Measurements from ENCODE around the gene C6. TPM values are rescaled to one million over a fixed set of nuclear protein-coding genes. Genes with fewer than 3 reads are reported as not detected.
A peak's percentile ranks its signal among the peaks of the same experiment; 100 is the strongest.

C6 gene
- total RNA-seq (2021) (not detected in 2 replicates), Bru-seq, nascent RNA (percentile 2 among the genes with signal in this experiment), BruChase-seq, experiment 1, labeled RNA remaining after a 2-hour chase (percentile 1 among the genes with signal in this experiment), BruChase-seq, experiment 2, labeled RNA remaining after a 6-hour chase (percentile 1 among the genes with signal in this experiment)
- long read RNA-seq = 0 reads

GRCh38 chr5:41213340-41213739, at the start of gene C6:
C6 (minus strand) TSS chr5:41213532; CDS start chr5:41203230, 10,302 bp downstream.
- H3K4me1 ChIP-seq (replicated peaks; ENCODE audit: insufficient read depth) = no peaks in the 10 kb centered on the region
- no peaks in the 10 kb centered on the region for H3K27me3 ChIP-seq (ENCODE audit: insufficient read depth, low read depth)
- no peak for DNase-seq
- ChIA-PET POLR2A (ENCODE audit: unreplicated experiment) (no interaction called here), CTCF (no interaction called here)
- H2AFZ ChIP-seq = no peak within 1 kb of the TSS
- H3K9me3 ChIP-seq (ENCODE audit: insufficient read depth, low read depth) = no peaks in the 10 kb centered on the region
- no peak within 1 kb of the TSS for H3K4me2 ChIP-seq
- H3K36me3 ChIP-seq (ENCODE audit: low read depth) = no peaks in the 10 kb centered on the region
- no peaks in the 10 kb centered on the region for H3K9me2 ChIP-seq (ENCODE audit: insufficient read depth)
- H3F3A ChIP-seq (ENCODE audit: insufficient read depth, low read depth) = no peaks in the 10 kb centered on the region
- H3K27ac ChIP-seq = no peak within 1 kb of the TSS
- BruUV-seq (replicated peaks) = no TSS peak
- H3K79me2 ChIP-seq (ENCODE audit: low read depth) = no peaks in the 10 kb centered on the region
- intact Hi-C loops (cut with micrococcal nuclease; ENCODE audit: unreplicated experiment) = no loop called here
- no peaks in the 10 kb centered on the region for H4K20me1 ChIP-seq (ENCODE audit: insufficient read depth)
- no peak within 1 kb of the TSS for H3K4me3 ChIP-seq
- TF ChIP-seq EZH2 (IDR thresholded peaks at IDR 0.05; ENCODE audit: low read depth) (no peak), CTCF (conservative IDR thresholded peaks at IDR 0.05) (no peak)

DNA sequence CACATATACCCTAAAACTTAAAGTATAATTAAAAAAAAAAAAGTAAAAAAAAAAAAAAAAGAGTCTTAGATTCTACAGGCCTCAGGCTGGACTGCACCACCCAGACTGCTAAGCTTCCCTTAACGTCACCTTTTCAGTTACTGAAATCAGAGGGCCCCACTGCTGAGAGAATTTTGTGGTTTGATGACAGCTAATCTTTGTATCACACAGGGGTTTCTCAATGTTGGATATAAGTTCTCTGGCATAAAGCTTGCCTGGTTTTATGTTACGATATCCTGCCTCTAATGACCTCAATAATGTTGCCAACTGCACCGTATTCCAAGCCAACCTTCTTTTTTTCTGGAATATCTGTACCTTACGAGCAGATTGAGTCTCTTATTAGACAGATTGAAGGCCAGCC, 43.1 kb upstream of the C6 start:
- Histone ChIP-seq H3K27me3 (ENCODE audit: insufficient read depth, low read depth) (no peaks in the 10 kb centered on the region), H3K79me2 (ENCODE audit: low read depth) (no peaks in the 10 kb centered on the region), H3K36me3 (ENCODE audit: low read depth) (no peaks in the 10 kb centered on the region), H3K4me3 (no peak overlapping the region), H3K27ac (no peak overlapping the region), H3K4me1 (replicated peaks; ENCODE audit: insufficient read depth) (peaks cover 6% of the 10 kb centered on the region; the same call in 1 of the 2 replicates), H4K20me1 (ENCODE audit: insufficient read depth) (no peaks in the 10 kb centered on the region), H3K4me2 (no peak overlapping the region), H2AFZ (no peak overlapping the region), H3K9me3 (ENCODE audit: insufficient read depth, low read depth) (no peaks in the 10 kb centered on the region), H3K9me2 (ENCODE audit: insufficient read depth) (no peaks in the 10 kb centered on the region), H3F3A (ENCODE audit: insufficient read depth, low read depth) (no peaks in the 10 kb centered on the region)
- TF ChIP-seq CTCF (conservative IDR thresholded peaks at IDR 0.05) = no peak
- no peak for TF ChIP-seq EZH2 (IDR thresholded peaks at IDR 0.05; ENCODE audit: low read depth)
- CTCF ChIA-PET = interaction anchor here (0.6 kb wide), 1 partner anchor 14 kb away, joined by 4 read pairs; no protein-coding TSS in a partner anchor
- no peak for DNase-seq
- intact Hi-C loops (cut with micrococcal nuclease; ENCODE audit: unreplicated experiment) = no loop called here
- BruUV-seq (replicated peaks) = no TSS peak
- POLR2A ChIA-PET (ENCODE audit: unreplicated experiment) = interaction anchor here (0.5 kb wide), 1 partner anchor 83 kb away, joined by 3 read pairs; no protein-coding TSS in a partner anchor

- Histone ChIP-seq H3K27ac (no peak overlapping the region), H3K79me2 (ENCODE audit: low read depth) (no peaks in the 10 kb centered on the region), H2AFZ (no peak overlapping the region), H3K4me3 (no peak overlapping the region), H3K4me1 (replicated peaks; ENCODE audit: insufficient read depth) (peaks cover 6% of the 10 kb centered on the region; the same call in 1 of the 2 replicates), H3K36me3 (ENCODE audit: low read depth) (no peaks in the 10 kb centered on the region), H3F3A (ENCODE audit: insufficient read depth, low read depth) (no peaks in the 10 kb centered on the region), H3K4me2 (no peak overlapping the region), H3K9me3 (ENCODE audit: insufficient read depth, low read depth) (no peaks in the 10 kb centered on the region), H3K9me2 (ENCODE audit: insufficient read depth) (no peaks in the 10 kb centered on the region), H3K27me3 (ENCODE audit: insufficient read depth, low read depth) (no peaks in the 10 kb centered on the region), H4K20me1 (ENCODE audit: insufficient read depth) (no peaks in the 10 kb centered on the region)
- intact Hi-C loops (cut with micrococcal nuclease; ENCODE audit: unreplicated experiment) = no loop called here
- DNase-seq = peak in 1 of 2 experiments; percentile 21
- CTCF ChIA-PET = interaction anchor here (0.6 kb wide), 1 partner anchor 12 kb away, joined by 3 read pairs; no protein-coding TSS in a partner anchor
- BruUV-seq (replicated peaks) = no TSS peak
- TF ChIP-seq EZH2 (IDR thresholded peaks at IDR 0.05; ENCODE audit: low read depth) (no peak), CTCF (conservative IDR thresholded peaks at IDR 0.05) (no peak)
- POLR2A ChIA-PET (ENCODE audit: unreplicated experiment) = no interaction called here
These were observed 39.8 kb upstream of the C6 start for GRCh38 chr5:41253109-41253508.
